ENCODE measurements around the gene AMPD1. TPM values are rescaled to one million over a fixed set of nuclear protein-coding genes. Genes with fewer than 3 reads are reported as not detected.
A peak's percentile ranks its signal among the peaks of the same experiment; 100 is the strongest.

Gene AMPD1
- total RNA-seq, 1 donor from 2014 or later = 0.30 TPM

DNA sequence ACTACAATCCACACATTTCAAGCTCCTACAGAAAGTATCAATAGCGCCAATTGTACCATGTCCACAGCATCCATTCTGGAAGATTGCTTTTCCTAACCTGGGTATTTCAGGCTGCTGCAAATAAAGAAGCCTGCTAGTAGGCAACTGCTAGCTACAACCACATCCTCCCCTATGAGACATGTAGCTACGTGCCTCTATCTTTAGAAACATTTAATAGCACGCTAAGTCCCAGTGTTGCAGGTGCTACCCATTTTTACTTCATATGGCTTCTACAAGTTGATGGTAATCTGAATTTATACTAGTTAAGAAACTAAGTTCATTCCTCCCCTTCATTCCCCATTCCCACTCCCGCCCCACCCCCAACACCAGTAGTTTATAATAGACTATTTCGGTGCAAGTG is 7.4 kb upstream of the AMPD1 start:
- DNase-seq (ENCODE audit: low spot score) = no peak
- intact Hi-C loops (cut with DNase I) = no loop called here

DNA sequence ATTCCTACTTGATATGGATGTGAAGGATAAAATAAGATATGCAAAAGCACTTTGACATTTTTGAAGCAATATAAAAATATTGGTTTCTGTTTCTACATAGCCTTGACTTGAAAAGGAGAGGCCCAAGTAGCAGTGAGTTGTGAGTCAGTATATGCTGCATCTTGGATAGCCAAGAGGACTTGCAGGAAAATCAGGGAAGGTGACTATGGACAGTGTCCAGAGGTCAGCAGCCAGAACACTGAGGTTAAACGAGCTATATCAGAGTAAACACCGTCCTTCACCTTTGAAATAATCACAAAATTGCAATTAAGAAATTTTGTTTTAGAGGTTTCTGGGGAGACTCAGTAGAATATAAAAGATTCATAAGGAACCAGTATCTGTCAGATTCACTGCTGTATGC is 6.6 kb upstream of the AMPD1 start:
- DNase-seq (ENCODE audit: low spot score) = no peak
- intact Hi-C loops (cut with DNase I) = no loop called here

DNA sequence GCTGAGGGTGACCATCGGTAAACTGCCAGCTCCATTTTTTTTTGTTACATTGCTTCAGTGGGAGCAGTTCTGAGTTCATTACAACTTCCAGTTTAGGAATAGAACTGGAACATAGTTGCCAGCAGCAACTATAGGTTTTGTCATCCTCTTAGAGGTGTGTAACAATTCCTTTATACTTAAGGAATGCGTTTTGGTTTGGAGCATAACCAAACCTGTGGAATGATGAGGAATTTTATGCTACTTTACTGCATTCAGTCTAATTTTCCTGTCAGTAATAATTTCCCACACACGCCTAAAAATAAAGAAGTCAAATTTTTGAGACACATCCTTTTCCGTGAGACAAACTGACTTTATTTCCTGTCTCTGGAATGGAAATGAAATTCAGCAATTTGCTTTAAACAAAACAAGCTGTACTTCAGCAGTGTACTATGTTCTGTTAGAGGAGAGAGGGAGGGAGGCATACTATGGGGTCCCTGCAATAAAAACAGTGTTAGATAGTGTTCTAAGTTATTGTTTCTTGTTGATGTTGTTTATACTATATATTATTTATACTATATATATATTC is 4.8 kb upstream of the AMPD1 start:
- intact Hi-C loops (cut with DNase I) = no loop called here

DNA sequence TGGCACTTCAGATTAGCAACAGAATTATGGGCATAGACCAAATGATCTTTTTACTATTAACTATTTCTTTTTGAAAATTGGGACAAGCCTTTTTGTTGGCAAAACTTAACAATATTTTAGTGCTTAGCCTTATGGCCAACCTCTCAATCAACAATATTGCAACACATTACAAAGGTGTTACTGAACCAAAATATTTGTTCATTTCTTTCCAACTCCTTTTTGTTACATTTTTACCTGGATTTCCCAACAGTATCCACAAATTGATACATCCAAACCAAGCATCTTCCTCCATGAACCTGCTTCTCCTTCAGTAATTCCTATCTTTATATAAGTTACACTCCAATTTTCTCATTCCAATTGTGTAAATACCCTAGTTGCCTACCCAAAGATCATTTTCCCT is 1.5 kb upstream of the AMPD1 start:
- DNase-seq (ENCODE audit: low spot score) = no peak
- intact Hi-C loops (cut with DNase I) = no loop called here

More for the DNA sequence above, 4.8 kb upstream of the AMPD1 start:
- no peak for DNase-seq (ENCODE audit: low spot score)

DNA sequence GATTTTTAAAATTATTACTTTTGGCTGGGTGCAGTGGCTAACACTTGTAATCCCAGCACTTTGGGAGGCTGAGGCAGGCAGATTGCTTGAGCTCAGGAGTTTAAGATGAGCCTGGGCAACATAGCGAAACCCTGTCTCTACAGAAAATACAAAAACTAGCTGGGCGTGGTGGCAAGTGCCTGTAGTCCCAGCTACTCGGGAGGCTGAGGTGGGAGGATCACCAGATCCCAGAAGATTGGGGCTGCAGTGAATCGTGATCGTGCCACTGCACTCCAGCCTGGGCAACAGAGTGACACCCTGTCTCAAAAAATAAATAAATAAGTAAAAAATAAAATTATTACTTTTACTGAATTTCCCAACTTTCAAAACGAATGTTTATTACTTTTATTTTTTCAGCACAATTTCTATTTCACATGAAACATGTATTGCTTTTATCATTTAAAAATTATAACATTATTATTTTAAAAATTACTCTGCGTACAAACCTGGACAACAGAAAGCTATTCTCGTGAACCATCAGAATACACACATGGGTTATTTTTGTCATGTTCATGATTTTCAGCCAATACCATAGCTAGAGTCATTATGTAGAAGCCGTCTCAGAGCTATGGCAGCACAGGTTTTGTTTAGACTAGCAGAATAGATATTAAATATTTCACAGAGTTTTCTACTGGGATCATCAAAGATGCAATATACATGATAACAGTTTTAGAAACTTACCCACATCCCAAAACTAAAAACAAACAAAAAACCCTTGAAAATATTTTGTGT is 621 bp downstream of the AMPD1 start:
- DNase-seq (ENCODE audit: low spot score) = no peak
- intact Hi-C loops (cut with DNase I) = no loop called here

DNA sequence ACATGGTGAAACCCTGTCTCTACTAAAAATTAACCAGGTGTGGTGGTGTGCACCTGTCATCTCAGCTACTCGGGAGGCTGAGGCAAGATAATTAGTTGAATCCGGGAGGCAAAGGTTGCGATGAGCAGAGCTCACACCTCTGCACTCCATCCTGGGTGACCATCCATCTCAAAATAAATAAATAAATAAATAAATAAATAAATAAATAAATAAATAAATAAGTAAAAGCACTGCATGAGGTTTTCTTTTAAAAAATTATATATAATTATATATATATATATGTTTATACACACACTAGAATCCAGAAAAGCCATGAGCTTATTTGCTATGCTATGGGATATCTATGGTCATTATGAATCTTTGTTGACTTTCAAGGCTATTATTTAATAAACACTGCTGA is 2.4 kb downstream of the AMPD1 start:
- no peak for DNase-seq (ENCODE audit: low spot score)
- intact Hi-C loops (cut with DNase I) = no loop called here

DNA sequence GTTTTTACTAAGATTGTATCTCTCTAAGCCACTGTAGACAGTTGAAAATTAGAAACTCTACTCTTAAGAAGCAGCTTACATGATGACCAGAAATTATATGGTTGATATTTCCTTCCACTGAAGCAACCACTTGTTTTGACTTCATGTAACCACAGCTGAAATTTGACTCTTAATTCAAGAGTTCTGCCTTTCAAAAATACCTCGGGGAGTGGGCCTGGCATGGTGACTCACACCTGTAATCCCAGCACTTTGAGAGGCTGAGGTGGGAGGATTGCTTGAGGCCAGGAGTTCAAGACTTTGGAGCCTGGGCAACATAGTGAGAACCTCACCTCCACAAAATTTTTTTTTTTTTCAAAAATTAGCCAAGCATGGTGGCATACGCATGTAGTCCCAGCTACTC is 4.3 kb downstream of the AMPD1 start:
- no peak for DNase-seq (ENCODE audit: low spot score)
- intact Hi-C loops (cut with DNase I) = no loop called here

DNA sequence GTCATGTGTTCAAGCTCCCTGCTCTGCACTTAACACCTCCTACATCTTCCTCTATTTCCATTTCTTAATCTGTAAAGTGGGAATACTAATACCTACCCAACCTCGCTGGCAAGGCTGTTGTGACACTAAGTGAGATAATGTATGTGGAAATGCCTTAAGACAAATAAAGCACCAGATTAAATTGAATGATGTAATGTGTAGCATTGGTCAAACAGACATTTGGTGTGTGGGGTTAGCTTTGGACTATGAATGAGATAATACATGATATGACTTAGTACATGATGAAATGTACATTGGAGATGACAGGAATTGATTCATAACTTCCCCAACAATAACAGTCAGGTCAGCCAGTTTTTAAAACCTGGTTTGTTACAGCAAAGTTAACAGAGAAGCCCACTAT is 5.2 kb downstream of the AMPD1 start:
- intact Hi-C loops (cut with DNase I) = no loop called here

DNA sequence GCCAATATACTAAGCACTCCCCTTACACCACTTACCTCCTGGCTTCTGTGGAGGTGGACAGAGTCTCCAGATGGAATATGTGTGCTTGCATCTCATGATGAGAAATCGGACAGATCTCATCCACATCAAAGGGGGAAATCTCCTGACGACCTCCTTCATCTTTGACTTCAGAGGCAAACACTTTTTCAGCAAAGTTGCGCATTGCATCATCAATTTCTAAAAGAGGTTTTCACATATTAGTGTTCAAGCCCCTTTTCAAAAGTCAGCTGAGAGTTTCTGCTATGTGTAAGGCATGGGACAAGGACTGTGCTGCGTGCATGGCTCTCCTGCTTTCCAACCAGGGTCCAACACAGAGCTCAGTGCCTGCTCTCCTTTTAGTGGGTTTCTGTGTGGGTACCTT is 6.8 kb downstream of the AMPD1 start:
- intact Hi-C loops (cut with DNase I) = no loop called here
- no peak for DNase-seq (ENCODE audit: low spot score)

More for the DNA sequence above, 5.2 kb downstream of the AMPD1 start:
- DNase-seq (ENCODE audit: low spot score) = no peak

DNA sequence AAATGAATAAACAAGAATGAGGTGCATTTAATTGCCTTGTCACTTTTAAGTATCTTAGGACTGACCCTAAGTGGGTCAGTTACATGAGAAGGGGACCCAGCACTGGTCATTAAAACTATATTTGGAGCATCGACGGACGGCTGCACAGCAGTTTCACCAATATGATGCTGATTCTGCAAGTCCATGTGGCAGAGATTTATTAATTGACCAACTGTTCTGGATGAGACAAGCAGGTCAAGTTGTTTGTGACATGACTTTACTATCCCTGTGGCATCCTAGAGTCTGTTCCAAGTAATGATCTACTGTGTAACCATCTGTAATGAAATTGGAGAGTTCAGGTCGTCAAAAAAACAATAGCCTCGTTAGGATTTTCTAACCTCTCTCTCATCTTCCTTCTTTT is 9.5 kb downstream of the AMPD1 start:
- no peak for DNase-seq (ENCODE audit: low spot score)
- intact Hi-C loops (cut with DNase I) = no loop called here

DNA sequence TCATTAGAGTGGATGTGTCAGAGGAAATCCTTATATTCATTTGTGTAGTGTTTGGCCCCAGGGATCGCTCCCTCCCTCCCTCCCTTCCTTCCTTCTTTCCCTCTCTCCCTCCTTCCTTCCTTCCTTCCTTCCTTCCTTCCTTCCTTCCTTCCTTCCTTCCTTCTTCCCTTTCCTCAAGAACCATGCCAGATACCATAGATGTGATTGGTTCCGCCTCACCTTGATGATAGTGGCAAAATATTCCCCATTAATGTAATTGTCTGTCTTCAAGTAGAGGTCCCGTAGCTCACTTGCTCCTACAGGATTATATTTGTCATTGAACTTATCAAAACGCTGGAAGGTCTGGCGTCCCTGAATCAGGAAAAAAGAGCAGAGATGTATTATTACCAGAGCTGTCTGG is 17.7 kb downstream of the AMPD1 start:
- intact Hi-C loops (cut with DNase I) = loop anchor here (10.0 kb wide), 2 partner anchors 163 to 333 kb away; partner anchors contain the start of gene TRIM33
- DNase-seq (ENCODE audit: low spot score) = no peak

DNA sequence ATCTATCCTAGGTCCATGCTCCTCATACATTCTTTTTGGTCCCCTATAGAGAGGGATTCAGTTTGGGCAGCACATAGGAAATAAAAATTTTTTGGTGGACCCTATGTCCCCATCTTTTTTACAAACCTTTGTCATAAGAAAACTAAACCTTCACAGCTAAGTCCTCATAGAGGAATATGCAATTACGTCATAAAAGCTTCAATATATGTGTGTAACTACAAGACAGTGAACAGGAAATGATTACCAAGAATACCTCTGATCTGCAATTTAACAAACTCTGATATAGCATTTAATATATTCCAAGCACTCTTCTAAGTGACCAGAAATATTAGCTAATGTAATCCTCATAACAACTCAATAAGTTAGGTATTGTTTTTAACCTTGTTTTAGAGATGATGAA is 19.2 kb downstream of the AMPD1 start:
- intact Hi-C loops (cut with DNase I) = loop anchor here (10.0 kb wide), 2 partner anchors 161 to 331 kb away; partner anchors contain the start of gene TRIM33
- DNase-seq (ENCODE audit: low spot score) = no peak

DNA sequence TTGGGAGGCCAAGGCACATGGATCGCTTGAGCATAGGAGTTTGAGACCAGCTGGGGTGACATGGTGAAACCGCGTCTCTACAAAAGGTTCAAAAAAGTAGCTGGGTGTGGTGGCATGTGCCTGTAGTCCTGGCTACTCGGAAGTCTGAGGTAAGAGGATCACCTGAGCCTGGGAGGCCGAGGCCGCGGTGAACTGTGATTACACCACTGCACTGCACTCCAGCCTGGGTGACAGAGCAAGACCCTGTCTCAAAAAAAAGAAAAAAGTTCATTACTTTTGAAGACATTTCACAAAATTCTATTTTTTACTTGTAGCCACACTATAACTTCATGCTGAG is 23.4 kb downstream of the AMPD1 start:
- intact Hi-C loops (cut with DNase I) = loop anchor here (10.0 kb wide), 2 partner anchors 157 to 327 kb away; partner anchors contain the start of gene TRIM33

DNA sequence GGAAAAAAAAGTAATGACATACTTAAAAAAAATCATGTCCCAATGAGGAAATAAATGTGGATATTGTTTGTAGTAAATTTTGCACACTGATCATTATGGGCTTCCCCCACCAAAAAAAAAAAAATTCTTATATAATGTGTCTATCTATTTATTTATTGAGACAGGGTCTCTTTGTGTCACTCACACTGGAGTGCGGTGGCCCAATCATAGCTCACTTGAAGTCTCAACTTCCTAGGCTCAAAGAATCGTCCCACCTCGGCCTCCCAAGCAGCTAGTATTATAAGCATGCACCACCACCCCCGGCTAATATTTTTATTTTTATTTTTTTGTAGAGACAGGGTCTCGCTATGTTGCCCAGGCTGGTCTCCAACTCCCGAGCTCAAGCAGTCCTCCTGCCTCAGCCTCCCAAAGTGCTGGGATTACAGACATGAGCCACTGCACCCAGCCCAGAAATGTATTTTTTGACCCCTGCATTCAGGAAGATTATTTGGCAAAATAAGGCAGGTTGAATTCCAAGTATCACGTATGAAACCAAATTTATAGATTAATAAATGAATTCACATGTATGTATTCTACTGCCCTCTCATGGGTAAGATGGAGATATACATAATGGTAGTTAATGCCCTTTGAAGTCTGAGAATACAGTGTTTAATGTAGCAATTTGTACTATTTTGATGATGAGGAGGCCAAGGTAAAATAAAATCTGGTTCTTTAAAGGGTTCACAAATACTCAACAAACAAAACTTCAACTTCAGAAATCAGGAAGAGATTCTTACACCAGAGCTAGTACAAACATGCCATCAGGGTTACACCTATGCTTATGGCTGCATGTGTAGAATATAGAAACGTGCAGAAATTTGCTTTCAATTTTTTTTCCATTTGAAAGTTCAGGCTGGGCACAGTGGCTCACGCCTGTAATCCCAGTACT is 24.1 kb downstream of the AMPD1 start:
- intact Hi-C loops (cut with DNase I) = loop anchor here (10.0 kb wide), 2 partner anchors 156 to 326 kb away; partner anchors contain the start of gene TRIM33
- no peak for DNase-seq (ENCODE audit: low spot score)

More for the DNA sequence above, 23.4 kb downstream of the AMPD1 start:
- DNase-seq (ENCODE audit: low spot score) = no peak

DNA sequence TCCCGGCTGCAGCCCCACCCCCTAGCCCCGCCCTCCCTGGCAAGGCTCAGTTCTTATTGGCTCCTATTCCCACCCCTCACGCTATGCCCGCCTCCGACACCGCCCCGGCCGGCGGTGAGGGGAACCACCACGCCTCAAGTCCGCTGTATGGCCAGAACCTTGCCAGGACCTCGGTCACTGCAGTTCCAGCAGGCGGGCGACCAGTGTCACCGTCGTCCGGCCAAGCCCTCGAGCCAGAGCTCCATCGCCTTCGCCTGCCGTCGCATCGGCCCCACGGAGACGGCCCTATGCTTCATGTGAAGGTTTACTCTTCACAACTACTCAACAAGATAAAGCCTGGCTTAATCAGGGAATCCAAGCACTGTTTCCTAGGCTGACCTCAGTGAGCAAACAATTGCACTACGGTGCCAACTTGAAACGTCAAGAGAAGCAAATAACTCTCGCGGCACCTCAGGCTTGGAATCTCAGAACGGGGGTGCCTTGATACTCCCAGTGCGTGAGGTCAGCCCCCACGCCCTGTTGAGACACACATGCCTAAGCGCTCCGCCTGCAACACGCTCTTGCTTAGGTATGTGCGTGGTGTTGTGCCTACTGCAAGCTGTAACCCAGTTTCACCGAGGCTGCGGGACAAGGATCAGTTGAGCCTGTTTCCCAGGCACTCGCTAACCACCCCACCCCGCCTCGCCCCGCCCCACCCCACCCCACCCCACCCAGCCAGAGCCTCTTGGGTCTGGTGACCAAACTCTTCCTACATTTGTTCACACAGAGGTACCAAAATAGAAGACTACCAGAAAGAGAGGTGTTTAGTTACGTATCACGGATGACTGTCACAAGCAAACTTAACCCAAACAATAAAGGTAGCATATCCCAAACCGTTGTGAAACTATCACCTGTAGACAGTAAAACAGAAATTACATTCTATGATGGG is 25.0 kb downstream of the AMPD1 start:
- peak; percentile 97 for DNase-seq (ENCODE audit: low spot score)
- intact Hi-C loops (cut with DNase I) = loop anchor here (10.0 kb wide), 2 partner anchors 156 to 326 kb away; partner anchors contain the start of gene TRIM33

DNA sequence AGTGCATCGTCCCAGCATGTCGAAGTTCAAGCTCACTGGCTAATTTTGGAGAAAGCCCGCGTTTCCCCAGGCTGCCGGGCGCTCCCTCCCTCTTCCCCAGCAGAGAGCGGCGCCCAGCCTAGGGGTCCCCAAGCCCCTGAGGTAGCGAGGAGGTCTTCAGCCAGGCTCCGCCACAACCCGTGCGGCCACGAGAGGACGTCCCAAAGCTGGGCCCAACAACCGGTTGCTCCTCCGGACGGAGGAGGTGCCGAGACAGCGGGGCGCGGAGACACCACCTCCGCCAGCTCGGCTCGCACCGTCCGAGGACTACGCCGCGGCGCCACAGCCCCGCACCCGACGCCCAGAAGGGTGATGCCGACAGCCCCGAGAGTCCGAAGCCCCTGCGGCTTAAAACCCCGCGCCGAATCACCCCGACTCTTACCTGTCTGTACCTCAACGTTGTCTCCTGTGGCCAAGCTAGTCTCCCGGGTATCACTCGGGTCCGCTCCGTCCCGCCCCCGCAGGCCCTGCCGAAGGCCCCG is 25.7 kb downstream of the AMPD1 start, which contains the start of gene DENND2C:
Gene DENND2C (minus strand): TSS at position 488 of the 521 bp plus-strand sequence. CDS start 44,065 bp downstream, outside the sequence.
- no peak for DNase-seq (ENCODE audit: low spot score)
- intact Hi-C loops (cut with DNase I) = loop anchor here (2.0 to 10.0 kb wide), 3 partner anchors 47 to 325 kb away; partner anchors contain the start of genes NRAS and TRIM33

DNA sequence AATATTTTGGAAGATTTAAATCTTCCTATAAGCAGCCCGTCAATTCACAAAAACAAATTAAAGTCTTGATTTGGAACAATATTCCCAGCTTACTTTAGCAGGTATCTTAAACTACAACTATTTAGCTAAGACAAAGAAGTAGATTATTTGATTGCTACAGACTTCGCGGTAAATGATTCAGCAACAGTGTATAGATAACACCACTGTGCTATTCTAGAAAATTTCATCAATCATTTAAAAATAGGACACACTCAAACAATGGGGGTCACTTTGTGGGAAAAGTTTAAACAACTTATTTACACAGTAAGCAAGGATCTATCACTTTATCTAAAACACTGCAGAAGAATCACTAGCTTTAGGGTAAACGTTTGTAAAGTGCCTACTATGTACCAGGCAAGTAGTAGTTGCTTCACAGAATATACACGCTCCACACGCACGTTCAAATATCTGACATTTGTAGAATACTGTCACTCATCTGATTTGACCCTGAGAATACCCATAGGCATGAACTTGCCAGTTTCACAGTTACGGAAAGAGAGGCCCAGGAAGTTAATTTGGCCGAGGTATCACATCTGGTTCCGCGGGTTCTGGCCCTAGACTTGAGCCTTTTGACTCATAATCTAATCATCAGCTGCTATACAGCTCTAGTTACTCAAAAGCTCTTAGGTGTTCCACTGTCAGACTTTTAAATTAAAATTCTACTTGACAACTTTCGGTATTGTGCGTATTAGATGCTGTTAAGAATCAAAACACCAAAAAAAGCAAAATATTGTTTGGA is 26.4 kb downstream of the AMPD1 start:
- no peak for DNase-seq (ENCODE audit: low spot score)
- intact Hi-C loops (cut with DNase I) = loop anchor here (2.0 kb wide), 1 partner anchor 48 kb away; the partner anchor contains the start of gene NRAS

DNA sequence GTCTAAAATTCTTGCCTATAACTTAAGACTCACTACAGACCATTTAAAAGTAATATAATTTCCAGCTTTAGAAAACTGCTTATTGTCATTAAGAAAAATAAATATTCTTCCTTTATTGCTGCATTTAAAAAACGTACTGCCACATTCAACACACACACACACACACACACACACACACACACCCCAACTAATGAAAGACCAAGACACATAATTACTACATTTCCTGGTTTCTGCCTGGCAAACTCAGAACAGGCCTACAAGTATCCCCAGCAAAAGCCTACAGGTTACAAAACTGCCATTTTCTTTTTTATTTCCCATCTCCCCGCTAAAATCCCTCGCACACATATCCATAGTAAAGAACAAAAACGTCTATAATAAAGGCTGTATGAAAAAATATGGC is 27.0 kb downstream of the AMPD1 start:
- no peak for DNase-seq (ENCODE audit: low spot score)
- intact Hi-C loops (cut with DNase I) = loop anchor here (2.0 kb wide), 1 partner anchor 48 kb away; the partner anchor contains the start of gene NRAS

Measured in cardiac septum (tissue), 1 donor.